Thoracic aorta (tissue), 2 donors: Measurements from ENCODE around the gene SAMSN1. TPM values are rescaled to one million over a fixed set of nuclear protein-coding genes. Genes with fewer than 3 reads are reported as not detected.

Experiments
- ATAC-seq: fragments of 150-250 bp; one replicate; pipeline ENCODE4 v1.8.0; 2017; ENCODE audit warnings: low read depth; ENCODE audit not compliant: insufficient number of reproducible peaks, low FRiP score
- DNase-seq: peaks from one replicate; pipeline ENCODE4 v3.0.0-alpha.2; 2020; ENCODE audit warnings: low spot score
- H3K27ac ChIP-seq, 2 donors: fragments of 200-600 bp; sonication (generic); 1 replicate in 1 of 2; 2 replicates in 1 of 2; pipeline ENCODE4 v1.5.1; 2016; ENCODE audit warnings: mild to moderate bottlenecking in 2 of 2, moderate library complexity in 2 of 2
- H3K27me3 ChIP-seq: fragments of 200-600 bp; sonication (generic); replicated peaks from 2 replicates; pipeline ENCODE4 v1.6.0; 2016; ENCODE audit warnings: mild to moderate bottlenecking; ENCODE audit not compliant: insufficient read depth
- H3K36me3 ChIP-seq: fragments of 200-600 bp; sonication (generic); one replicate; pipeline ENCODE4 v1.5.1; 2016
- H3K4me1 ChIP-seq, 2 donors: fragments of 200-600 bp; sonication (generic); 1 replicate in 1 of 2; 2 replicates in 1 of 2; pipeline versions ENCODE4 v1.5.1 to v1.6.0; 2016; ENCODE audit warnings: low read depth in 2 of 2, mild to moderate bottlenecking in 1 of 2; ENCODE audit not compliant: control insufficient read depth in 1 of 2
- H3K4me3 ChIP-seq: fragments of 200-600 bp; sonication (generic); 2 replicates; pipeline ENCODE4 v1.5.1; 2016; ENCODE audit warnings: mild to moderate bottlenecking
- H3K9me3 ChIP-seq: fragments of 200-600 bp; sonication (generic); 2 replicates; pipeline ENCODE4 v1.5.1; 2016
- CTCF ChIP-seq: fragments of 200-600 bp; sonication (generic); IDR thresholded peaks from one replicate; pipeline ENCODE4 v1.5.1; 2019; ENCODE audit warnings: antibody characterized with exemption
- total RNA-seq, 2 donors: library from RNA; depleted of rRNA; stranded (reverse); fragments of >200 nt; gene quantifications; one replicate each; pipeline versions ENCODE4 v1.1.0 to v1.2.3, GENCODE V29; 2016

The SAMSN1 gene
- total RNA-seq, 2 donors from 2014 or later = 6.6 to 20.5 TPM

- Histone ChIP-seq H3K36me3 (no peaks in the 10 kb centered on the region), H3K9me3 (no peaks in the 10 kb centered on the region), H3K27ac (no peak overlapping the region), H3K4me3 (no peak overlapping the region), H3K4me1 (no peaks in the 10 kb centered on the region), H3K27me3 (no peaks in the 10 kb centered on the region)
- no peak for TF ChIP-seq CTCF
- DNase-seq = no peak
- no peak for ATAC-seq
Measured at GRCh38 chr21:14484188-14485009, 61.7 kb downstream of the SAMSN1 start.

GRCh38 chr21:14483296-14483695 is 62.8 kb downstream of the SAMSN1 start:
- ATAC-seq (no peak), DNase-seq (no peak)
- TF ChIP-seq CTCF = no peak
- H3K27me3 ChIP-seq = no peaks in the 10 kb centered on the region
- no peak overlapping the region for H3K4me3 ChIP-seq
- H3K4me1 ChIP-seq = no peaks in the 10 kb centered on the region
- no peaks in the 10 kb centered on the region for H3K36me3 ChIP-seq
- no peaks in the 10 kb centered on the region for H3K9me3 ChIP-seq
- H3K27ac ChIP-seq = no peak overlapping the region

GRCh38 chr21:14482165-14482564 is 64.0 kb downstream of the SAMSN1 start:
- H3K27ac ChIP-seq = no peak overlapping the region
- no peak for TF ChIP-seq CTCF
- no peaks in the 10 kb centered on the region for H3K36me3 ChIP-seq
- H3K4me1 ChIP-seq = no peaks in the 10 kb centered on the region
- H3K4me3 ChIP-seq = no peak overlapping the region
- ATAC-seq (no peak), DNase-seq (no peak)
- H3K27me3 ChIP-seq = no peaks in the 10 kb centered on the region
- H3K9me3 ChIP-seq = no peaks in the 10 kb centered on the region

GRCh38 chr21:14480411-14481031 is 65.6 kb downstream of the SAMSN1 start:
- Histone ChIP-seq H3K27ac (no peak overlapping the region), H3K27me3 (no peaks in the 10 kb centered on the region), H3K4me1 (no peaks in the 10 kb centered on the region), H3K4me3 (no peak overlapping the region), H3K36me3 (no peaks in the 10 kb centered on the region), H3K9me3 (no peaks in the 10 kb centered on the region)
- DNase-seq (no peak), ATAC-seq (no peak)
- no peak for TF ChIP-seq CTCF

GRCh38 chr21:14479241-14479786 is 66.8 kb downstream of the SAMSN1 start:
- Histone ChIP-seq H3K36me3 (no peaks in the 10 kb centered on the region), H3K9me3 (no peaks in the 10 kb centered on the region), H3K27me3 (no peaks in the 10 kb centered on the region), H3K4me1 (no peaks in the 10 kb centered on the region), H3K27ac (no peak overlapping the region), H3K4me3 (no peak overlapping the region)
- no peak for TF ChIP-seq CTCF
- no peak for DNase-seq
- no peak for ATAC-seq
